ENCODE results near the gene CALML6.
A peak's percentile ranks its signal among the peaks of the same experiment; 100 is the strongest.

CALML6 gene

GRCh38 chr1:1900883-1901640 lies 14.0 kb upstream of the CALML6 start (continued):
- TF ChIP-seq, protein P1, sequence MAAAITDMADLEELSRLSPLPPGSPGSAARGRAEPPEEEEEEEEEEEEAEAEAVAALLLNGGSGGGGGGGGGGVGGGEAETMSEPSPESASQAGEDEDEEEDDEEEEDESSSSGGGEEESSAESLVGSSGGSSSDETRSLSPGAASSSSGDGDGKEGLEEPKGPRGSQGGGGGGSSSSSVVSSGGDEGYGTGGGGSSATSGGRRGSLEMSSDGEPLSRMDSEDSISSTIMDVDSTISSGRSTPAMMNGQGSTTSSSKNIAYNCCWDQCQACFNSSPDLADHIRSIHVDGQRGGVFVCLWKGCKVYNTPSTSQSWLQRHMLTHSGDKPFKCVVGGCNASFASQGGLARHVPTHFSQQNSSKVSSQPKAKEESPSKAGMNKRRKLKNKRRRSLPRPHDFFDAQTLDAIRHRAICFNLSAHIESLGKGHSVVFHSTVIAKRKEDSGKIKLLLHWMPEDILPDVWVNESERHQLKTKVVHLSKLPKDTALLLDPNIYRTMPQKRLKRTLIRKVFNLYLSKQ (tag by site-specific recombination; IDR thresholded peaks at IDR 0.05; ENCODE audit: borderline replicate concordance), result no peak
- TF ChIP-seq ZNF629 (tag by site-specific recombination; IDR thresholded peaks at IDR 0.05) (no peak), ZNF658 (tag by site-specific recombination; IDR thresholded peaks at IDR 0.05) (no peak), IKZF3 (tag by site-specific recombination; IDR thresholded peaks at IDR 0.05) (no peak), SCRT2 (tag by site-specific recombination; IDR thresholded peaks at IDR 0.05) (peak; percentile 64), ZNF302 (tag by site-specific recombination; IDR thresholded peaks at IDR 0.05; ENCODE audit: low read depth) (no peak), ZNF664 (tag by site-specific recombination; IDR thresholded peaks at IDR 0.05) (no peak), ZFP69B (tag by site-specific recombination; IDR thresholded peaks at IDR 0.05) (no peak), HIC1 (tag by site-specific recombination; IDR thresholded peaks at IDR 0.05) (no peak), ZNF707 (tag by site-specific recombination; IDR thresholded peaks at IDR 0.05) (no peak), ZNF580 (tag by site-specific recombination; IDR thresholded peaks at IDR 0.05) (no peak)
- TF ChIP-seq, protein P2, sequence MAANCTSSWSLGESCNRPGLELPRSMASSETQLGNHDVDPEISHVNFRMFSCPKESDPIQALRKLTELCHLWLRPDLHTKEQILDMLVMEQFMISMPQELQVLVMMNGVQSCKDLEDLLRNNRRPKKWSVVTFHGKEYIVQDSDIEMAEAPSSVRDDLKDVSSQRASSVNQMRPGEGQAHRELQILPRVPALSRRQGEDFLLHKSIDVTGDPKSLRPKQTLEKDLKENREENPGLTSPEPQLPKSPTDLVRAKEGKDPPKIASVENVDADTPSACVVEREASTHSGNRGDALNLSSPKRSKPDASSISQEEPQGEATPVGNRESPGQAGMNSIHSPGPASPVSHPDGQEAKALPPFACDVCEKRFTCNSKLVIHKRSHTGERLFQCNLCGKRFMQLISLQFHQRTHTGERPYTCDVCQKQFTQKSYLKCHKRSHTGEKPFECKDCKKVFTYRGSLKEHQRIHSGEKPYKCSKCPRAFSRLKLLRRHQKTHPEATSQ (tag by site-specific recombination; IDR thresholded peaks at IDR 0.05), result no peak

DNA sequence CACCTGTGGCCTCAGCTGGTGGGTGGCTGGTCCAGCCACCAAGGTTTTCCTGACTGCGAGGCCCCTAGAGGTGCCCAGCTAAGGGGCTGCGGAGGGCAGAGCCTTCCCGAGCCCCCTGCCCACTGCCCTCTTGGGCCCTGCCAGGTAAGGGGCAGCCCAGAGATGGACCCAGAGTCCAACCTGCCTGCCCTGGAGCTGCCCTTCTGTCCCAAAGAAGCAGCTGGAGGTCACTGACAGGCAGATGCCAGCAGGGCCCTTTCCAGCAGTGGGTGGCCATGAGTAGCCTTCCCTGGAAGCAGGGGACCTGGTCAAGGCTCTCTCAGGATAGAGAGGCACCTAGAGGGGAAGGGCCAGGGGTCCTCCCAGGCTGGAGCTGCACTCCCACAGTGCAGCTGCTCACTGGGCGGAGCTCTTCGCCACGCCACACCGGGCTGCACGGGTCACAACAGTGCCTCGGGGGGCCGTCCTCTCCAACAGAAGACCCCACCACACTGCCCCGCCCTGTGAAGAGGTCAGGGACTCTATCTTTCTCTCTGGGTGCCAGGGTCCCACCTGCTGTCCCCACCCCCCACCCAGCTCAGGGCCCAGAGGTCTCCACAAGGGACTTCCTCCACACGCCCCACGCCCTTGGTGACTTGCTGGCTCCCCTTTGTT lies 13.3 kb upstream of the CALML6 start:
- Histone ChIP-seq H3K36me3 (ENCODE audit: control insufficient read depth in 2 of 2, insufficient read depth in 1 of 2, low read length in 2 of 2) (no peaks in the 10 kb centered on the region), H3K4me3 (ENCODE audit: low read depth, low read length) (no peak overlapping the region), H3K4me1 (ENCODE audit: control insufficient read depth, insufficient read depth, low read length) (no peaks in the 10 kb centered on the region), H3K9me3 (ENCODE audit: control insufficient read depth, insufficient read depth, low read depth, low read length) (no peaks in the 10 kb centered on the region), H3K27ac (ENCODE audit: extremely low read depth, low read depth, low read length) (no peak overlapping the region)
- ChIA-PET CTCF (interaction anchor here (0.6 to 1.1 kb wide), 5 partner anchors 43 to 480 kb away, joined by 3 to 5 read pairs (median 4); no protein-coding TSS in a partner anchor), POLR2A (no interaction called here)
- 0 out of 2 replicates have a peak, but pooled peaks have one; percentile 2 for TF ChIP-seq SCRT1 (tag by site-specific recombination; IDR thresholded peaks at IDR 0.05; ENCODE audit: borderline replicate concordance)
- TF ChIP-seq ZIC2 (tag by site-specific recombination; IDR thresholded peaks at IDR 0.05), result peak; percentile 48
- no peak for TF ChIP-seq ZNF600 (tag by site-specific recombination; IDR thresholded peaks at IDR 0.05)
- no peak for TF ChIP-seq ZNF433 (tag by site-specific recombination; IDR thresholded peaks at IDR 0.05; ENCODE audit: low read depth)
- no peak for TF ChIP-seq ZNF266 (tag by site-specific recombination; IDR thresholded peaks at IDR 0.05; ENCODE audit: low read depth)

GRCh38 chr1:1903224-1903623 lies 11.8 kb upstream of the CALML6 start:
- Histone ChIP-seq H3K9me3 (ENCODE audit: control insufficient read depth, insufficient read depth, low read depth, low read length) (no peaks in the 10 kb centered on the region), H3K27ac (ENCODE audit: extremely low read depth, low read depth, low read length) (no peak overlapping the region), H3K4me1 (ENCODE audit: control insufficient read depth, insufficient read depth, low read length) (no peaks in the 10 kb centered on the region; the same call in 1 of the 2 replicates), H3K36me3 (ENCODE audit: control insufficient read depth in 2 of 2, insufficient read depth in 1 of 2, low read length in 2 of 2) (no peaks in the 10 kb centered on the region), H3K4me3 (ENCODE audit: low read depth, low read length) (no peak overlapping the region)
- POLR2A ChIA-PET, result no interaction called here
- CTCF ChIA-PET, result no interaction called here
- TF ChIP-seq ZNF514 (tag by site-specific recombination; IDR thresholded peaks at IDR 0.05) (no peak), ZNF785 (tag by site-specific recombination; IDR thresholded peaks at IDR 0.05) (no peak), ZNF146 (tag by site-specific recombination; IDR thresholded peaks at IDR 0.05) (peak; percentile 96), KLF9 (tag by site-specific recombination; IDR thresholded peaks at IDR 0.05; ENCODE audit: low read depth) (no peak), GLI2 (tag by site-specific recombination; IDR thresholded peaks at IDR 0.05; ENCODE audit: borderline replicate concordance, low read depth) (no peak), ZNF169 (tag by site-specific recombination; IDR thresholded peaks at IDR 0.05) (no peak), REPIN1 (tag by site-specific recombination; IDR thresholded peaks at IDR 0.05; ENCODE audit: low read depth) (no peak), ZNF221 (tag by site-specific recombination; IDR thresholded peaks at IDR 0.05; ENCODE audit: borderline replicate concordance) (no peak), ZNF248 (tag by site-specific recombination; IDR thresholded peaks at IDR 0.05) (no peak)
- TF ChIP-seq, protein P3, sequence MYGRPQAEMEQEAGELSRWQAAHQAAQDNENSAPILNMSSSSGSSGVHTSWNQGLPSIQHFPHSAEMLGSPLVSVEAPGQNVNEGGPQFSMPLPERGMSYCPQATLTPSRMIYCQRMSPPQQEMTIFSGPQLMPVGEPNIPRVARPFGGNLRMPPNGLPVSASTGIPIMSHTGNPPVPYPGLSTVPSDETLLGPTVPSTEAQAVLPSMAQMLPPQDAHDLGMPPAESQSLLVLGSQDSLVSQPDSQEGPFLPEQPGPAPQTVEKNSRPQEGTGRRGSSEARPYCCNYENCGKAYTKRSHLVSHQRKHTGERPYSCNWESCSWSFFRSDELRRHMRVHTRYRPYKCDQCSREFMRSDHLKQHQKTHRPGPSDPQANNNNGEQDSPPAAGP (tag by site-specific recombination; IDR thresholded peaks at IDR 0.05), result no peak
